ENCODE data around the gene TTC4. TPM values are rescaled to one million over a fixed set of nuclear protein-coding genes. Genes with fewer than 3 reads are reported as not detected.

TTC4 gene
- total RNA-seq, 1 experiment from 2014 or later, result 25.5 TPM

GRCh38 chr1:54703471-54703870, 12.2 kb upstream of the TTC4 start:
- Histone ChIP-seq H3K4me1 (ENCODE audit: insufficient read depth, low read length, poor library complexity, severe bottlenecking) (no peaks in the 10 kb centered on the region), H3K27ac (ENCODE audit: low read depth, low read length, poor library complexity, severe bottlenecking) (no peak overlapping the region), H3K27me3 (replicated peaks; ENCODE audit: insufficient read depth, low read depth, low read length, poor library complexity) (peaks cover 19% of the 10 kb centered on the region), H3K4me3 (ENCODE audit: low read depth, low read length, poor library complexity, severe bottlenecking) (no peak overlapping the region), H3K9me3 (ENCODE audit: low read depth, low read length, poor library complexity, severe bottlenecking) (no peaks in the 10 kb centered on the region), H3K36me3 (ENCODE audit: insufficient read depth, low read length, poor library complexity, severe bottlenecking) (no peaks in the 10 kb centered on the region)
- TF ChIP-seq, protein P1, sequence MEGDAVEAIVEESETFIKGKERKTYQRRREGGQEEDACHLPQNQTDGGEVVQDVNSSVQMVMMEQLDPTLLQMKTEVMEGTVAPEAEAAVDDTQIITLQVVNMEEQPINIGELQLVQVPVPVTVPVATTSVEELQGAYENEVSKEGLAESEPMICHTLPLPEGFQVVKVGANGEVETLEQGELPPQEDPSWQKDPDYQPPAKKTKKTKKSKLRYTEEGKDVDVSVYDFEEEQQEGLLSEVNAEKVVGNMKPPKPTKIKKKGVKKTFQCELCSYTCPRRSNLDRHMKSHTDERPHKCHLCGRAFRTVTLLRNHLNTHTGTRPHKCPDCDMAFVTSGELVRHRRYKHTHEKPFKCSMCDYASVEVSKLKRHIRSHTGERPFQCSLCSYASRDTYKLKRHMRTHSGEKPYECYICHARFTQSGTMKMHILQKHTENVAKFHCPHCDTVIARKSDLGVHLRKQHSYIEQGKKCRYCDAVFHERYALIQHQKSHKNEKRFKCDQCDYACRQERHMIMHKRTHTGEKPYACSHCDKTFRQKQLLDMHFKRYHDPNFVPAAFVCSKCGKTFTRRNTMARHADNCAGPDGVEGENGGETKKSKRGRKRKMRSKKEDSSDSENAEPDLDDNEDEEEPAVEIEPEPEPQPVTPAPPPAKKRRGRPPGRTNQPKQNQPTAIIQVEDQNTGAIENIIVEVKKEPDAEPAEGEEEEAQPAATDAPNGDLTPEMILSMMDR (conservative IDR thresholded peaks at IDR 0.05; ENCODE audit: low read depth, low read length), result no peak
- no peak for TF ChIP-seq EZH2 (IDR thresholded peaks at IDR 0.05; ENCODE audit: borderline replicate concordance, low read depth, low read length, poor library complexity, severe bottlenecking)
- ChIA-PET POLR2A (ENCODE audit: low non-redundant PET) (no interaction called here), CTCF (interaction anchor here (0.6 kb wide), 1 partner anchor 165 kb away, joined by 3 read pairs; no protein-coding TSS in a partner anchor)
- DNase-seq (ENCODE audit: low spot score), result no peak
- intact Hi-C loops (cut with micrococcal nuclease; ENCODE audit: unreplicated experiment), result no loop called here
- BruUV-seq (replicated peaks), result no TSS peak

DNA sequence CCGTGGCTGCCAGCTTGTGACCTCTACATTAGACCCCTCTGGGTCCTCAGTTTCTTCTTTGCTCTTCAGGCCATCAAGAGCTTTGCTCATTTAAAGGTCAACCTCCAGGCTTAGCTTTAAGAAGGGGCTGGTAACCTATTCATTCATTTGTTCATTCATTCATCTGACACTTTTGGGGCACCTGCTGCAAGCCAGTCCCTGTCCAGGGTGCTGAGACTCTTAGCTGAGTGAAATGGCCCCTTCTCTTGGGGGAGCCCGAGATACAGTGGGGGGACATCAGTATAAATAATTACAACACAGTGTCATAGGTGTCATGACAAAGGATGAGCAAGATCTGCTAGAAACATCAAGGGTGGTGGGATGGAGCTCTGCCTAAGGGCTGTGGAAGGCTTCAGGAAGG, 10.5 kb upstream of the TTC4 start:
- peaks cover 22% of the 10 kb centered on the region for H3K27me3 ChIP-seq (replicated peaks; ENCODE audit: insufficient read depth, low read depth, low read length, poor library complexity)
- no peak for TF ChIP-seq EZH2 (IDR thresholded peaks at IDR 0.05; ENCODE audit: borderline replicate concordance, low read depth, low read length, poor library complexity, severe bottlenecking)
- TF ChIP-seq, protein P1 (conservative IDR thresholded peaks at IDR 0.05; ENCODE audit: low read depth, low read length), result no peak
- H3K4me3 ChIP-seq (ENCODE audit: low read depth, low read length, poor library complexity, severe bottlenecking), result no peak overlapping the region
- ChIA-PET CTCF (no interaction called here), POLR2A (ENCODE audit: low non-redundant PET) (no interaction called here)
- no peaks in the 10 kb centered on the region for H3K36me3 ChIP-seq (ENCODE audit: insufficient read depth, low read length, poor library complexity, severe bottlenecking)
- no TSS peak for BruUV-seq (replicated peaks)
- H3K27ac ChIP-seq (ENCODE audit: low read depth, low read length, poor library complexity, severe bottlenecking), result no peak overlapping the region
- DNase-seq (ENCODE audit: low spot score), result no peak
- intact Hi-C loops (cut with micrococcal nuclease; ENCODE audit: unreplicated experiment), result no loop called here
- H3K9me3 ChIP-seq (ENCODE audit: low read depth, low read length, poor library complexity, severe bottlenecking), result no peaks in the 10 kb centered on the region
- H3K4me1 ChIP-seq (ENCODE audit: insufficient read depth, low read length, poor library complexity, severe bottlenecking), result no peaks in the 10 kb centered on the region

GRCh38 chr1:54706419-54706818, 9.2 kb upstream of the TTC4 start:
- CTCF ChIA-PET, result no interaction called here
- DNase-seq (ENCODE audit: low spot score), result no peak
- H3K27ac ChIP-seq (ENCODE audit: low read depth, low read length, poor library complexity, severe bottlenecking), result no peak overlapping the region
- H3K4me3 ChIP-seq (ENCODE audit: low read depth, low read length, poor library complexity, severe bottlenecking), result no peak overlapping the region
- POLR2A ChIA-PET (ENCODE audit: low non-redundant PET), result no interaction called here
- BruUV-seq (replicated peaks), result no TSS peak
- TF ChIP-seq, protein P1 (conservative IDR thresholded peaks at IDR 0.05; ENCODE audit: low read depth, low read length), result no peak
- no peak for TF ChIP-seq EZH2 (IDR thresholded peaks at IDR 0.05; ENCODE audit: borderline replicate concordance, low read depth, low read length, poor library complexity, severe bottlenecking)
- H3K9me3 ChIP-seq (ENCODE audit: low read depth, low read length, poor library complexity, severe bottlenecking), result no peaks in the 10 kb centered on the region
- intact Hi-C loops (cut with micrococcal nuclease; ENCODE audit: unreplicated experiment), result no loop called here
- H3K27me3 ChIP-seq (replicated peaks; ENCODE audit: insufficient read depth, low read depth, low read length, poor library complexity), result peaks cover 33% of the 10 kb centered on the region
- H3K36me3 ChIP-seq (ENCODE audit: insufficient read depth, low read length, poor library complexity, severe bottlenecking), result no peaks in the 10 kb centered on the region
- H3K4me1 ChIP-seq (ENCODE audit: insufficient read depth, low read length, poor library complexity, severe bottlenecking), result no peaks in the 10 kb centered on the region
